GM19043 (cell line): ENCODE data around the gene RTEL1.
"Not testable (repeated sequence)": the region's sequence is repeated elsewhere in the genome, so short reads cannot be mapped to it uniquely, and the experiment has no call there.

ENCODE experiments used
- ATAC-seq: cut with Tn5 transposase; IDR thresholded peaks from one replicate; pipeline ENCODE4 v1.9.1; 2021; ENCODE audit warnings: low read depth; ENCODE audit not compliant: unreplicated experiment

The RTEL1 gene

GRCh38 chr20:63665708-63666107 is 7.6 kb downstream of the RTEL1 start:
- ATAC-seq = no peak

GRCh38 chr20:63667858-63668257 is 9.7 kb downstream of the RTEL1 start:
- ATAC-seq = no peak

DNA sequence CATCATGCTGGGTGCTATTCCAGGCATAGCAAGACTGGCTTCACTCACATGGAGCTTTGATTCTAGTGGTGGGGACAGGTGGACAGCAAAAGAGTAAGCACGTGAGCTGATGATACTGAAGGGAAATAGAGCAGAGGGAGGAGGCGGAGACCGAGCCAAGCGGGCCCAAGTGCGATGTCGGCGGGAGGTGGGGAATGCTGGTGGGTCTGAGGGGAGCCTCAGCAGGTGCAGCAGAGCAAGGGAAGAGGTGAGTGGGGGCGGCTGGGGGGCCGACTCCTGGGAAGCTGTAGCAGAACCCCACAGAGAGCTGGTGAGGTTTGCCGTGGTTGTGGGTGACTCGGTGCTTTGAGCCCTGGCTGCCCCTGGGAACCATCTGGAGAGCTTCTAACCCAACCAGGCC is 10.2 kb downstream of the RTEL1 start:
- no peak for ATAC-seq

- ATAC-seq = not testable (repeated sequence)
These were observed 13.6 kb downstream of the RTEL1 start for GRCh38 chr20:63671695-63672094.

GRCh38 chr20:63672666-63673065 is 14.6 kb downstream of the RTEL1 start:
- ATAC-seq = no peak

DNA sequence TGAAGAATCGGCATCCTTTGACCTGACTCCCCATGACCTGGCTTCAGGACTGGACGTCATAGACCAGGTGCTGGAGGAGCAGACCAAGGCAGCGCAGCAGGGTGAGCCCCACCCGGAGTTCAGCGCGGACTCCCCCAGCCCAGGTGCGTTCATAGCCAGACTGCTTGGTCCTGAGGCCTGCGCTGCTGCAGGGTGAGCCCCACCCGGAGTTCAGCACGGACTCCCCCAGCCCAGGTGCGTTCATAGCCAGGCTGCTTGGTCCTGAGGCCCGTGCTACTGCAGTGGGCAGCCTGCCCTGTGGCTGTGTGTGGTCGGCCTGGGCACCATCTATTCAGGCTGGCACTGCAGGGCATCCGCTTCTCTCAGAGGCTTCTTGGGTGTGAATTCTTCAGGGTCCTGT is 15.8 kb downstream of the RTEL1 start:
- no peak for ATAC-seq

DNA sequence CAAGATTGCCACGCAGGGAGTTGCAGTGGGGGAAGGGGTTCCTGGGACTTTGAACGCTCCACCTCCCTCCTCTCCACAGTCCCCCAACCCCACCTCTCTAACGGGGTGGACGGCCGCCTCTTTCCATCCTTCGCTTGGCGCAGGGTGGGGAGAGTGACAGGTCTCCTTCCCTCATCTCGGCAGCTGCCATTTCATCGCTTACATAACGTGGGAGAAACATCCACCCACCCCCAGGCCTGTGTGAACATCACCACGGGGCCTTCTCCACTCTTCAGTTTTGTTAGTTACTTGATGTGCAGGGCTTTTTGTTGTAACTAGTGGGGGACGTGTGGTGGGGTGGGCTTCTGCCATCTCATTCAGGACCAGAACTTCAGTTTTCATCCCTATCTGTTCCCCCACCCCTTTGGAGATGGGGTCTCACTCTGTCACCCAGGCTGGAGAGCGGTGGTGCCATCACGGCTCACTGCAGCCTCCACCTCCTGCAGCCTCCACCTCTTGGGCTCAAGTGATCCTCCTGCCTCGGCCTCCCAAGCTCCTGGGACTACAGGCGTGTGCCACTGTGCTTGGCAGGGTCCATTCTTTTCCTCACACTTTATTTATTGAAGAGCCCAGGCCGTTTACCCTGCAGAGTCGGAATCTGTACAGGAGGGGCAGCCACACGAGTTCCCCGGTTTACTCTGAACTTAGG is 17.7 kb downstream of the RTEL1 start:
- no peak for ATAC-seq

- ATAC-seq = no peak
These were observed 20.0 kb downstream of the RTEL1 start for GRCh38 chr20:63678071-63678470.

DNA sequence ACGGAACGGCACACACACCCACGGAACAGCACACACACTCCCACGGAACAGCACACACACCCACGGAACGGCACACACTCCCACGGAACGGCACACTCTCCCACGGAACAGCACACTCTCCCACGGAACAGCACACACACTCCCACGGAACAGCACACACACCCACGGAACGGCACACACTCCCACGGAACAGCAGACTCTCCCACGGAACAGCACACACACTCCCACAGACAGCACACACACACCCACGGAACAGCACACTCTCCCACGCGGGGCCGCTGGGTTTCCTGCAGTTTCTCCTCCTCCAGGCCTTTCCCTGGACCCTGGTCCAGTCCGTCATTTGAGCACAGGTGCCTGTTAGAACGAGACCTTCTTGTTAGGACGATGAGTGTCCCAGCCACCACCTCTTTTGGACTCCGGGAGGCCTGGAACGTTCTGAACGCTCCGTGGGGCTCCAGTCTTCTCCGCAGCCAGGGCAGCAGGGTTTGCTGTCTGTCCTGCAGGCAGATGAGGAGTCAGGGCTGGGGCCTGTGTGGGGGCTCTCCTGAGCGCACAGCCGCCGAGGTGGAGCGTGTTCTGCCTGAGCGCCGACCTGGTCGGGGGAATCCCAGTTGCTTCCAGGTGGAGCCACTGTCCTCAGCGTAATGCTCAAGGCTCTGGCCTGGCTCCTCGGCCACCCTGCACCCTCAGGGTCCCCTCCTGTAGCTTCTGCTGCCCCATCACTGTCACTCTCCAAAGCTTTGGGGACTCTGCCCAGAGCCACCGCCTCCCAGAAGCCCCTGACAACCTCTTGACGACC is 20.8 kb downstream of the RTEL1 start:
- ATAC-seq = no peak

GRCh38 chr20:63679799-63680305 is 21.7 kb downstream of the RTEL1 start:
- ATAC-seq = no peak

- no peak for ATAC-seq
These were observed 22.3 kb downstream of the RTEL1 start for GRCh38 chr20:63680427-63680826.

DNA sequence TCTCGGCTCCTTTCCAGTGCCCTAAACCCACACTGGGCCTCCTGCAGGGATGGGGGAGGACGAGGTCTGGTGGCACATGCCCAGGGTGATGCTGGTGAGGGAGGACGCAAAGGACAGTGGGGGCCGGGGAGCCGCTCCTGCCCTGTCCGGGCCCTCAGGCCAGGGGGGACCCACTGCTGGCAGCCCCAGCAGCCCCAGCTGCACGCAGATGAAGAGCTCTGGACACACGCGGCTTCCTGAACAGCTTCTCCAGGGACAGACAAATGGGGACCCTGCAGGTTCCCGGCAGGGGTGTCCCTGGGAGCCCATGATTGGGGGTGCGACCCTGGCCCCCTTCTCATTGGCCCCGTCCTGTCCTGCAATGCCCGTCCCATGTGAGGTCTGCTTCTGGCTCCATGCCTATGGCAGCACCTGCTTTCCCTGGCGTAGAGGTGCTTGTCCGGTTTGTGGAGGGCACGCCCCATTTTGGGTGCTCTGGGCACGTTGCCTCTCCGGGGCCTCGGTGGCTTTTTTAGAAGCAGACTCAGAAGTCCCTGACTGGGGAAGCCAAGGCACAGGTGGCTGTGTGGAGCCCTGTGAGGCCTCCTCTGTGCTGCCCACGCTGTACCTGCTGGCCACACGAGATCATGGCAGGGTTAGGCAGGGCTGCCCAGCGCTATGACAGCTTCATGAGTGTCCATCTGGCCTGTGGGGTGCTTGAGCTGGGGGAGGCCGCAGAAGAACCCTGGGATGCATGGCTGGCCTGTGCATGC is 22.9 kb downstream of the RTEL1 start:
- ATAC-seq = no peak

DNA sequence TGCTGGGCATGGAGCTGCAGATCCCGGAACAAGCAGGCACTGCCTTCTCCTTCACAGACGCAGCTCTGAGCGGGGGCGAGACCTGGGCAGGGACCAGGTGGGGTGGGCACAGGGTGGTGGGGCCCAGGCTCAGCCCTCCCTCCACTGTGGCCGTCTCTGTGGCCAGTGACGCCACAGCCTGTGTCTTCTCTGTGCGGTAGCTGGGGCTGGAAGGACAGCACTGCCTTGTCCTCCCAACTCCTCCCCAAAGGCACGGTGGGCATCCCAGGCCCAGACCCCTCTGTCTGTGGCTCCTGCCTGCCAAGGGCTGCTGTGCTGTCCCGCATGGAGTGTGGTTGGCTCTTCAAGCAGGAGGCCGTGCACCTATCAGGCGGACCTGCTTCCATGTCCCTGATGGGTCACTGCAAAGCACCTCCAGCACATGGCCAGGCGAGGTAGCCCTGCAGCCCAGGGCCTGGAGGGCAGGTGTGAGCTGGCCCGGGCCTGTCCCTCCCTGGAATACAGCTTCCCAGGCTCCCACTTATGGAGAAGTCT is 23.6 kb downstream of the RTEL1 start:
- ATAC-seq = no peak

- ATAC-seq = no peak
These were observed 24.4 kb downstream of the RTEL1 start for GRCh38 chr20:63682384-63683139.

GRCh38 chr20:63685269-63686026 is 27.3 kb downstream of the RTEL1 start:
- ATAC-seq = no peak

DNA sequence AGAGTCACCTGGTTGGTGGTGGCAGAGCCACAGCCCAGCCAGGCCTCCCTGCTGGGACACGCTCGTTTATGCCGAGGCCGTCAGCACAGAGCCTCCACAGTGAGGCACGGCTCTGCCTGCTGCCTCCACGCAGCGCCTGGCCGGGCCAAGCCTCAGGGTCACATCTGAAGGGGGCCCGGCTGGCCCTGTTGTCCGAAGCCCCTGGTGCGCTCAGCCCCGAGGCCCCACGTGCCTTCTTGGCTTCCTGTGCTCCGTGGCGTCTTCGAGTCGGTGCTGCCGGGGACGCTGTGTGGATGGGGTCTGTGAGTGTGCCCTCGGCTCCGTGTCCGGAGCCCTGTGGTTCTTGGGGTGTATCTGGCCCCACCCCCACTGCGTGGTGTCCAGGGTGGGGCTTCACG is 28.0 kb downstream of the RTEL1 start:
- no peak for ATAC-seq

DNA sequence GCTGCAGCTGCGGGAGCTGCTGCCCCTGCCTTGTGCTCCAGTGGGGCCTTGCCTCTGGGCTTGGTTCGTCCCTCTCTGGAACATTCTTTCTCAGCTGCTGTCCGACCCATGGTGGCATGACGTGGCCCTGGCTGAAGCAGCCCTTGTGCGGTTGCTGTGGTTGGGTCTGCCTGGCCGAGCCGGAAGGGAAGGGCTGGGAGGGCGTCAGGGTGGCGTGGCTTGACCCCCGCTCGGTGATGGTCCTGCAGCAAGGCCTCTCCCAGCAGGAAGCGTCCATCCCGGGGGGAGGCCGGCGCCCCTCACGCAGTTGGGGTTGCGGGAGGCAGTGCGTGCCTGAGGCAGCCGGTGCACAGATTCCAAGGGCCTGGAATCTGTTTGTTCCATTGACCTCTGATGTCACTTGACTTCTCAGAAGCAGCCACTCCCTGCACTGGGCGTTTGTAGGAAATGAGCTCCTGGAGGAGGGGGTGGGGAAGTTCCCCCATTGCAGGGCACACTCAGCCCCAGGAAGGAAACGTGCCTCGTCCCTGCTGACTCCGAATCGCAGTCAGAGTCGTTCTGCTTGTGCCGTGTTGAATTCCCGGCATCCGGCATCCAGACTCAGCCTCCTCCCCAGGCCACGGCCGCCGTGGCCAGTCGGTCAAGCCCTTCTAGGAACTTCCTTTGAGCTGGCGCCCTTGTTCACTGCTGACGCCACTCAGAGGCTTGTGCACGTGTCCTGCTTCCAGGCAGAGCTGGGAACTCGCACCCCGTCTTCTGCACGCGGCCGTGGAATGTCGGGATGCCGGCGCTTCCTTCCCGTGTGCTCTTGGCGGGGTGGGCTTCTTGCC is 28.6 kb downstream of the RTEL1 start:
- no peak for ATAC-seq

- ATAC-seq = no peak
These were observed 29.5 kb downstream of the RTEL1 start for GRCh38 chr20:63687419-63688178.
